Sigmoid colon (tissue), 7 donors: ENCODE results near the gene INSIG2. TPM values are rescaled to one million over a fixed set of nuclear protein-coding genes. Genes with fewer than 3 reads are reported as not detected.

Experiments
- DNase-seq: peaks from one replicate; pipeline ENCODE4 v3.0.0-alpha.2; 2019
- H3K27ac ChIP-seq, 4 donors: fragments of 200-600 bp; sonication (generic); one replicate each; pipeline ENCODE4 v1.5.1; 2016 to 2019; ENCODE audit warnings: mild to moderate bottlenecking in 1 of 4
- H3K27me3 ChIP-seq, 3 donors: fragments of 200-600 bp; sonication (generic); one replicate each; pipeline ENCODE4 v1.5.1; 2019; ENCODE audit warnings: mild to moderate bottlenecking in 1 of 3
- H3K36me3 ChIP-seq, 4 donors: fragments of 200-600 bp; sonication (generic); one replicate each; pipeline ENCODE4 v1.5.1; 2016 to 2019
- H3K4me1 ChIP-seq, 4 donors: fragments of 200-600 bp; sonication (generic); one replicate each; pipeline ENCODE4 v1.5.1; 2017 to 2019
- H3K4me3 ChIP-seq, 4 donors: fragments of 200-600 bp; sonication (generic); one replicate each; pipeline ENCODE4 v1.5.1; 2017 to 2019; ENCODE audit warnings: mild to moderate bottlenecking in 2 of 4, moderate library complexity in 1 of 4
- H3K9me3 ChIP-seq, 4 donors: fragments of 200-600 bp in 3 of 4; sonication (generic) in 3 of 4; one replicate each; pipeline versions ENCODE4 v1.5.1 to v1.6.1; 2013 to 2019
- CTCF ChIP-seq, 4 experiments: fragments of 450-650 bp in 3 of 4; fragments of 200-600 bp in 1 of 4; IDR thresholded peaks; one replicate each; pipeline ENCODE4 v1.5.1; 2016 to 2019; ENCODE audit warnings: antibody characterized with exemption in 4 of 4, mild to moderate bottlenecking in 3 of 4, moderate library complexity in 2 of 4
- EP300 ChIP-seq, 4 donors: sonication (generic); formaldehyde crosslinking; IDR thresholded peaks; one replicate each; pipeline ENCODE4 v1.6.1; 2017; ENCODE audit warnings: antibody characterized with exemption in 4 of 4
- POLR2A ChIP-seq, 2 donors: fragments of 450-650 bp; IDR thresholded peaks; one replicate each; pipeline ENCODE4 v1.6.1; 2016; ENCODE audit warnings: antibody characterized with exemption in 2 of 2, mild to moderate bottlenecking in 2 of 2, moderate library complexity in 2 of 2
- POLR2AphosphoS5 ChIP-seq, 4 donors: sonication (generic); formaldehyde crosslinking; IDR thresholded peaks; one replicate each; pipeline ENCODE4 v1.6.1; 2017; ENCODE audit warnings: antibody characterized with exemption in 4 of 4
- WGBS, 2 donors: extraction: QIAGEN DNeasy Blood & Tissue Kit; methylation state at CpG; one replicate each; pipeline ENCODE4 v1.1.7; 2013; 5-methylcytosine and 5-hydroxymethylcytosine counted together
- intact Hi-C: fragments of 100-400 bp; cut with DNase I; formaldehyde crosslinking; loops from one replicate; pipeline ENCODE4 v1.15.1; 2023
- polyA plus RNA-seq, 3 donors: library from polyadenylated mRNA; stranded (reverse); fragments of 200-250 nt; gene quantifications; one replicate each; pipeline ENCODE4 v1.2.3, GENCODE V29; 2013
- total RNA-seq, 4 donors: library from RNA; depleted of rRNA; stranded (reverse); fragments of >200 nt; gene quantifications; one replicate each; pipeline ENCODE4 v1.1.0, GENCODE V29; 2016
- donor health status: healthy with polysubstance abuse.
- donor health status: Bipolar disorder and iron deficiency.
- donor health status: healthy.

INSIG2 gene
- total and polyA plus RNA-seq, 7 donors, result 7.2 to 20.7 (median 15.2) TPM

GRCh38 chr2:118148133-118148532, 59.9 kb downstream of the INSIG2 start:
- TF ChIP-seq EP300 (IDR thresholded peaks at IDR 0.05), result no peak
- no peak for TF ChIP-seq POLR2AphosphoS5 (IDR thresholded peaks at IDR 0.05)
- TF ChIP-seq POLR2A (IDR thresholded peaks at IDR 0.05), result no peak
- TF ChIP-seq CTCF (IDR thresholded peaks at IDR 0.05), result no peak

GRCh38 chr2:118148809-118149208, 60.5 kb downstream of the INSIG2 start:
- no peaks in the 10 kb centered on the region for H3K9me3 ChIP-seq
- TF ChIP-seq EP300 (IDR thresholded peaks at IDR 0.05) (no peak), POLR2A (IDR thresholded peaks at IDR 0.05) (no peak), POLR2AphosphoS5 (IDR thresholded peaks at IDR 0.05) (no peak), CTCF (IDR thresholded peaks at IDR 0.05) (no peak)
- WGBS, 2 donors, result 37 to 55% methylated on average over 3 of the region's 3 CpGs
- no peaks in the 10 kb centered on the region for H3K4me1 ChIP-seq
- DNase-seq, result no peak
- no peaks in the 10 kb centered on the region for H3K36me3 ChIP-seq
- H3K27me3 ChIP-seq, result no peaks in the 10 kb centered on the region
- H3K27ac ChIP-seq, result no peak overlapping the region
- intact Hi-C loops, result no loop called here
- H3K4me3 ChIP-seq, result no peak overlapping the region

More at GRCh38 chr2:118148133-118148532, 59.9 kb downstream of the INSIG2 start:
- WGBS, 2 donors, result 30 to 64% methylated on average over 1 of the region's 1 CpG
- DNase-seq, result no peak
- Histone ChIP-seq H3K9me3 (no peaks in the 10 kb centered on the region), H3K27ac (no peak overlapping the region), H3K4me1 (no peaks in the 10 kb centered on the region), H3K4me3 (no peak overlapping the region), H3K36me3 (no peaks in the 10 kb centered on the region), H3K27me3 (no peaks in the 10 kb centered on the region)
- intact Hi-C loops, result no loop called here

GRCh38 chr2:118150294-118150693, 62.0 kb downstream of the INSIG2 start:
- no peak for TF ChIP-seq EP300 (IDR thresholded peaks at IDR 0.05)
- no peak for TF ChIP-seq POLR2A (IDR thresholded peaks at IDR 0.05)
- no peak for TF ChIP-seq POLR2AphosphoS5 (IDR thresholded peaks at IDR 0.05)
- no peak for TF ChIP-seq CTCF (IDR thresholded peaks at IDR 0.05)
- no peak overlapping the region for H3K27ac ChIP-seq
- no peaks in the 10 kb centered on the region for H3K27me3 ChIP-seq
- no peak for DNase-seq
- no peaks in the 10 kb centered on the region for H3K9me3 ChIP-seq
- no peaks in the 10 kb centered on the region for H3K4me1 ChIP-seq
- intact Hi-C loops, result no loop called here
- H3K4me3 ChIP-seq, result no peak overlapping the region
- H3K36me3 ChIP-seq, result no peaks in the 10 kb centered on the region

GRCh38 chr2:118151831-118152230, 63.6 kb downstream of the INSIG2 start:
- no peak for DNase-seq
- H3K27me3 ChIP-seq, result no peaks in the 10 kb centered on the region
- 84 to 96% methylated on average over 1 of the region's 1 CpG for WGBS, 2 donors
- no peaks in the 10 kb centered on the region for H3K36me3 ChIP-seq
- H3K4me3 ChIP-seq, result no peak overlapping the region
- no peak overlapping the region for H3K27ac ChIP-seq
- H3K9me3 ChIP-seq, result no peaks in the 10 kb centered on the region
- TF ChIP-seq CTCF (IDR thresholded peaks at IDR 0.05) (no peak), EP300 (IDR thresholded peaks at IDR 0.05) (no peak), POLR2AphosphoS5 (IDR thresholded peaks at IDR 0.05) (no peak), POLR2A (IDR thresholded peaks at IDR 0.05) (no peak)
- no peaks in the 10 kb centered on the region for H3K4me1 ChIP-seq
- intact Hi-C loops, result no loop called here

- intact Hi-C loops, result no loop called here
- TF ChIP-seq POLR2A (IDR thresholded peaks at IDR 0.05), result no peak
- TF ChIP-seq CTCF (IDR thresholded peaks at IDR 0.05), result no peak
- no peak for TF ChIP-seq EP300 (IDR thresholded peaks at IDR 0.05)
- TF ChIP-seq POLR2AphosphoS5 (IDR thresholded peaks at IDR 0.05), result no peak
- H3K36me3 ChIP-seq, result no peaks in the 10 kb centered on the region
- no peak overlapping the region for H3K27ac ChIP-seq
- WGBS, 2 donors, result 54 to 64% methylated on average over 4 of the region's 4 CpGs
- no peak overlapping the region for H3K4me3 ChIP-seq
- no peaks in the 10 kb centered on the region for H3K27me3 ChIP-seq
- H3K4me1 ChIP-seq, result no peaks in the 10 kb centered on the region
- DNase-seq, result no peak
- H3K9me3 ChIP-seq, result peaks cover 0 to 3% (median 0%) of the 10 kb centered on the region in 4 donors
These were observed 65.2 kb downstream of the INSIG2 start for GRCh38 chr2:118153433-118153832.
